ENCODE data around the gene PCID2. TPM values are rescaled to one million over a fixed set of nuclear protein-coding genes. Genes with fewer than 3 reads are reported as not detected.
"Not testable (repeated sequence)": the region's sequence is repeated elsewhere in the genome, so short reads cannot be mapped to it uniquely, and the experiment has no call there.

PCID2 gene
- 10 to 100 TPM; 28.0 to 44.2 (median 40.3) TPM for total RNA-seq

GRCh38 chr13:113208421-113209335 is at the start of gene PCID2:
Gene PCID2 (minus strand): TSS chr13:113208669. CDS start chr13:113208634, 35 bp downstream.
- peak within 1 kb of the TSS; percentile 93 for H3K4me3 ChIP-seq (ENCODE audit: low read depth, poor library complexity, severe bottlenecking)
- intact Hi-C loops (cut with DNase I; ENCODE audit: low total_unique reads): loop anchor here (10.0 kb wide), 1 partner anchor 156 kb away; the partner anchor contains the start of gene GRTP1
- WGBS, 2 donors: 0 to 1% methylated on average over 51 to 56 of the region's 103 CpGs
- peak; percentile 82 to 97 for DNase-seq (ENCODE audit: low spot score in 2 of 2)
- no peak for TF ChIP-seq POLR2A (IDR thresholded peaks at IDR 0.05)
- TF ChIP-seq CTCF (IDR thresholded peaks at IDR 0.05): no peak

- DNase-seq (ENCODE audit: low spot score in 2 of 2); intact Hi-C loops (cut with DNase I; ENCODE audit: low total_unique reads): not testable (repeated sequence)
Measured at GRCh38 chr13:113257908-113258307, 49.4 kb upstream of the PCID2 start.

GRCh38 chr13:113252516-113253095 is 44.1 kb upstream of the PCID2 start:
- TF ChIP-seq POLR2A (IDR thresholded peaks at IDR 0.05) (no peak), CTCF (IDR thresholded peaks at IDR 0.05) (no peak)
- H3K4me3 ChIP-seq (ENCODE audit: low read depth, poor library complexity, severe bottlenecking): no peak overlapping the region
- DNase-seq (ENCODE audit: low spot score in 2 of 2): no peak
- intact Hi-C loops (cut with DNase I; ENCODE audit: low total_unique reads): loop anchor here (1.0 kb wide), 1 partner anchor 21 kb away; no protein-coding TSS in a partner anchor
- 86% methylated on average over 11 of the region's 11 CpGs for WGBS, 2 donors

More at GRCh38 chr13:113257908-113258307, 49.4 kb upstream of the PCID2 start:
- WGBS, 2 donors: 95 to 99% methylated on average over 6 of the region's 6 CpGs
- not testable (repeated sequence) for H3K4me3 ChIP-seq (ENCODE audit: low read depth, poor library complexity, severe bottlenecking)

- DNase-seq (ENCODE audit: low spot score in 2 of 2): no peak
- WGBS, 2 donors: 70 to 73% methylated on average over 10 of the region's 10 CpGs
- intact Hi-C loops (cut with DNase I; ENCODE audit: low total_unique reads): no loop called here
- H3K4me3 ChIP-seq (ENCODE audit: low read depth, poor library complexity, severe bottlenecking): no peak overlapping the region
- no peak for TF ChIP-seq POLR2A (IDR thresholded peaks at IDR 0.05)
- no peak for TF ChIP-seq CTCF (IDR thresholded peaks at IDR 0.05)
Measured at GRCh38 chr13:113245849-113246796, 37.7 kb upstream of the PCID2 start.

GRCh38 chr13:113243847-113244246 is 35.4 kb upstream of the PCID2 start:
- no peak overlapping the region for H3K4me3 ChIP-seq (ENCODE audit: low read depth, poor library complexity, severe bottlenecking)
- WGBS, 2 donors: 83 to 91% methylated on average over 6 of the region's 6 CpGs
- intact Hi-C loops (cut with DNase I; ENCODE audit: low total_unique reads): no loop called here
- DNase-seq (ENCODE audit: low spot score in 2 of 2): no peak
- TF ChIP-seq CTCF (IDR thresholded peaks at IDR 0.05) (no peak), POLR2A (IDR thresholded peaks at IDR 0.05) (no peak)

GRCh38 chr13:113241623-113242022 is 33.2 kb upstream of the PCID2 start:
- H3K4me3 ChIP-seq (ENCODE audit: low read depth, poor library complexity, severe bottlenecking); intact Hi-C loops (cut with DNase I; ENCODE audit: low total_unique reads); DNase-seq (ENCODE audit: low spot score in 2 of 2): not testable (repeated sequence)
- WGBS, 2 donors: 88 to 93% methylated on average over 8 of the region's 8 CpGs

Data from lower leg skin (tissue), 4 donors.